ENCODE results near the gene POU2AF2. TPM values are rescaled to one million over a fixed set of nuclear protein-coding genes. Genes with fewer than 3 reads are reported as not detected.

POU2AF2 gene
- not detected for polyA plus RNA-seq (2012; ENCODE audit: insufficient read depth, insufficient read length, low read depth)

GRCh38 chr11:111245425-111245824, at the start of gene POU2AF2:
TSS of gene POU2AF2 (plus strand) at chr11:111245725. CDS start at chr11:111245854, 129 bp downstream.
- DNase-seq = no peak

GRCh38 chr11:111200010-111200534, 45.5 kb upstream of the POU2AF2 start:
- no peaks in the 10 kb centered on the region; the same call in 1 of the 2 replicates for H3K27me3 ChIP-seq
- H3K36me3 ChIP-seq = no peaks in the 10 kb centered on the region
- no peak for DNase-seq
- H3K4me1 ChIP-seq = no peaks in the 10 kb centered on the region
- no peak overlapping the region for H3K4me3 ChIP-seq (ENCODE audit: low read depth, low read length)
- TF ChIP-seq CTCF (IDR thresholded peaks at IDR 0.05; ENCODE audit: low read depth, low read length) = no peak
- no peaks in the 10 kb centered on the region for H3K9me3 ChIP-seq

More at GRCh38 chr11:111245425-111245824, at the start of gene POU2AF2:
- Histone ChIP-seq H3K9me3 (no peaks in the 10 kb centered on the region), H3K36me3 (no peaks in the 10 kb centered on the region), H3K4me1 (no peaks in the 10 kb centered on the region), H3K27me3 (peaks cover 4% of the 10 kb centered on the region; the same call in 1 of the 2 replicates), H3K4me3 (ENCODE audit: low read depth, low read length) (no peak within 1 kb of the TSS)
- TF ChIP-seq CTCF (IDR thresholded peaks at IDR 0.05; ENCODE audit: low read depth, low read length) = no peak

GRCh38 chr11:111204211-111204610, 41.3 kb upstream of the POU2AF2 start:
- Histone ChIP-seq H3K36me3 (no peaks in the 10 kb centered on the region), H3K4me3 (ENCODE audit: low read depth, low read length) (no peak overlapping the region), H3K4me1 (no peaks in the 10 kb centered on the region), H3K27me3 (no peaks in the 10 kb centered on the region; the same call in 1 of the 2 replicates), H3K9me3 (no peaks in the 10 kb centered on the region)
- no peak for TF ChIP-seq CTCF (IDR thresholded peaks at IDR 0.05; ENCODE audit: low read depth, low read length)
- no peak for DNase-seq

- DNase-seq = no peak
- no peak for TF ChIP-seq CTCF (IDR thresholded peaks at IDR 0.05; ENCODE audit: low read depth, low read length)
- Histone ChIP-seq H3K4me1 (no peaks in the 10 kb centered on the region), H3K27me3 (no peaks in the 10 kb centered on the region; the same call in 1 of the 2 replicates), H3K9me3 (no peaks in the 10 kb centered on the region), H3K4me3 (ENCODE audit: low read depth, low read length) (no peak overlapping the region), H3K36me3 (no peaks in the 10 kb centered on the region)
Measured at GRCh38 chr11:111205632-111206385, 39.7 kb upstream of the POU2AF2 start.

- Histone ChIP-seq H3K27me3 (no peaks in the 10 kb centered on the region), H3K9me3 (no peaks in the 10 kb centered on the region), H3K4me3 (ENCODE audit: low read depth, low read length) (no peak overlapping the region), H3K4me1 (no peaks in the 10 kb centered on the region), H3K36me3 (no peaks in the 10 kb centered on the region)
- DNase-seq = no peak
- TF ChIP-seq CTCF (IDR thresholded peaks at IDR 0.05; ENCODE audit: low read depth, low read length) = no peak
Measured at GRCh38 chr11:111206472-111206871, 39.1 kb upstream of the POU2AF2 start.

- Histone ChIP-seq H3K9me3 (no peaks in the 10 kb centered on the region), H3K4me3 (ENCODE audit: low read depth, low read length) (no peak overlapping the region), H3K36me3 (no peaks in the 10 kb centered on the region), H3K27me3 (no peaks in the 10 kb centered on the region), H3K4me1 (no peaks in the 10 kb centered on the region)
- no peak for DNase-seq
- no peak for TF ChIP-seq CTCF (IDR thresholded peaks at IDR 0.05; ENCODE audit: low read depth, low read length)
Measured at GRCh38 chr11:111207213-111207612, 38.3 kb upstream of the POU2AF2 start.

Data from BE2C (cell line).